A549 (cell line): ENCODE measurements around the gene POLR3C. TPM values are rescaled to one million over a fixed set of nuclear protein-coding genes. Genes with fewer than 3 reads are reported as not detected.

ENCODE experiments used
- ATAC-seq, 2 experiments: fragments of 200-7000 bp in 1 of 2; fragments of >200 bp in 1 of 2; cut with Nextera tagmentation in 1 of 2; cut with Tn5 transposase in 1 of 2; 3 replicates each; pipeline versions ENCODE4 v1.8.0 to v1.9.1; 2018 to 2020; ENCODE audit warnings: mild to moderate bottlenecking in 1 of 2, moderate library complexity in 1 of 2
- CTCF ChIA-PET: fragments of 300-600 bp; sonication (Branson Sonifier 250); formaldehyde crosslinking; extraction: SDS; loops from one replicate; lab custom pipeline; 2021; ENCODE audit warnings: antibody characterized with exemption, inconsistent platforms; lab: Yijun Ruan, JAX
- POLR2A ChIA-PET: fragments of 350-600 bp; formaldehyde crosslinking; extraction: SDS; loops from one replicate; lab custom pipeline; 2021; ENCODE audit warnings: antibody characterized with exemption, inconsistent platforms; lab: Yijun Ruan, JAX
- DNase-seq, 2 experiments: peaks; one replicate each; pipeline versions ENCODE4 v3.0.0 to v3.0.0-alpha.2; 2011 to 2016; ENCODE audit warnings: low read depth in 1 of 2, low spot score in 1 of 2
- FAIRE-seq: peaks from 2 replicates; lab custom pipeline; 2011; peaks lifted over from hg19 to GRCh38; lab: Jason Lieb, UNC
- H3K27ac ChIP-seq, 2 experiments: fragments of >200 bp; sonication (Bioruptor Twin); formaldehyde crosslinking; 3 replicates each; pipeline ENCODE4 v1.5.1; 2016 to 2017
- H3K4me1 ChIP-seq: fragments of >200 bp; sonication (Bioruptor Twin); formaldehyde crosslinking; 3 replicates; pipeline ENCODE4 v1.6.1; 2016
- H3K4me2 ChIP-seq: fragments of >200 bp; sonication (Bioruptor Twin); formaldehyde crosslinking; 3 replicates; pipeline ENCODE4 v1.6.1; 2016
- H3K4me3 ChIP-seq: fragments of >200 bp; sonication (Bioruptor Twin); formaldehyde crosslinking; 3 replicates; pipeline ENCODE4 v1.5.1; 2016
- H3K9me3 ChIP-seq: fragments of >200 bp; sonication (Bioruptor Twin); formaldehyde crosslinking; 3 replicates; pipeline ENCODE4 v1.6.1; 2016
- ATOH8 ChIP-seq: fragments of 250-450 bp; sonication (Bioruptor Pico); IDR thresholded peaks from 2 replicates; pipeline ENCODE4 v1.5.0; 2020; ENCODE audit warnings: low read depth, mild to moderate bottlenecking, moderate library complexity
- CBX8 ChIP-seq: fragments of 200-600 bp; sonication (generic); IDR thresholded peaks from 2 replicates; pipeline ENCODE4 v1.6.1; 2016
- EHMT2 ChIP-seq: fragments of 200-600 bp; sonication (generic); IDR thresholded peaks from 2 replicates; pipeline ENCODE4 v1.6.1; 2016; ENCODE audit warnings: antibody characterized with exemption, low read depth, mild to moderate bottlenecking, moderate library complexity
- FOSL2 ChIP-seq, 2 experiments: fragments of 450-650 bp in 1 of 2; fragments of >200 bp in 1 of 2; sonication (Bioruptor Twin) in 1 of 2; formaldehyde crosslinking; IDR thresholded peaks; 2 replicates each; pipeline versions ENCODE4 v1.5.0 to v1.6.1; 2016 to 2020; ENCODE audit warnings: mild to moderate bottlenecking in 1 of 2, moderate library complexity in 1 of 2
- GATA3 ChIP-seq: IDR thresholded peaks from 2 replicates; pipeline ENCODE4 v1.6.1; 2012; ENCODE audit warnings: borderline replicate concordance
- HES2 ChIP-seq: fragments of >200 bp; sonication (Bioruptor Twin); formaldehyde crosslinking; IDR thresholded peaks from 2 replicates; pipeline ENCODE4 v1.6.1; 2016
- HMGXB4 ChIP-seq: fragments of 250-450 bp; sonication (Bioruptor Pico); IDR thresholded peaks from 2 replicates; pipeline ENCODE4 v1.5.0; 2021; ENCODE audit warnings: mild to moderate bottlenecking, moderate library complexity, borderline replicate concordance
- HOXB13 ChIP-seq: fragments of 250-450 bp; sonication (Bioruptor Pico); IDR thresholded peaks from 2 replicates; pipeline ENCODE4 v1.5.0; 2020; ENCODE audit warnings: low read depth, mild to moderate bottlenecking, moderate library complexity
- JUN ChIP-seq, 2 experiments: fragments of >200 bp; sonication (Bioruptor Twin); formaldehyde crosslinking; IDR thresholded peaks; 2 replicates in 1 of 2; 3 replicates in 1 of 2; pipeline ENCODE4 v1.6.1; 2016 to 2017
- JUNB ChIP-seq: fragments of >200 bp; sonication (Bioruptor Twin); formaldehyde crosslinking; IDR thresholded peaks from 2 replicates; pipeline ENCODE4 v1.6.1; 2016
- KDM1A ChIP-seq: fragments of 200-600 bp; sonication (generic); IDR thresholded peaks from 2 replicates; pipeline ENCODE4 v1.6.1; 2016; ENCODE audit warnings: low read depth, mild to moderate bottlenecking
- KDM5A ChIP-seq: fragments of 200-600 bp; sonication (generic); IDR thresholded peaks from 2 replicates; pipeline ENCODE4 v1.6.1; 2016; ENCODE audit warnings: antibody characterized with exemption, mild to moderate bottlenecking
- MAX ChIP-seq: IDR thresholded peaks from 2 replicates; pipeline ENCODE4 v1.6.1; 2012
- ZC3H11A ChIP-seq: fragments of 450-650 bp; IDR thresholded peaks from 2 replicates; pipeline ENCODE4 v1.6.1; 2014; ENCODE audit warnings: antibody characterized with exemption, mild to moderate bottlenecking
- ZSCAN20 ChIP-seq: fragments of 250-450 bp; sonication (Bioruptor Pico); IDR thresholded peaks from 2 replicates; pipeline ENCODE4 v1.8.0; 2022; ENCODE audit warnings: mild to moderate bottlenecking, moderate library complexity
- WGBS: methylation state at CpG from one replicate; pipeline ENCODE4 v1.1.6; 2017; ENCODE audit errors: missing lambda C conversion rate; 5-methylcytosine and 5-hydroxymethylcytosine counted together
- polyA plus RNA-seq, 4 experiments: library from polyadenylated mRNA; depleted of rRNA in 3 of 4; stranded (reverse); fragments of >200 nt; fragmentation: RNase III in 1 of 4; extraction: RNeasy Plus Mini Kit Qiagen cat#74134 plus additional on column Dnase treatment in 1 of 4; gene quantifications; 2 replicates in 3 of 4; 3 replicates in 1 of 4; pipeline ENCODE4 v1.2.3, GENCODE V29; 2011 to 2017
- TF ChIP-seq, protein P1 (sequence below): fragments of 150-350 bp; IDR thresholded peaks from 2 replicates; pipeline ENCODE4 v1.6.1; 2014; ENCODE audit warnings: low read depth, mild to moderate bottlenecking, low read length
- TF ChIP-seq, protein P2 (sequence below): IDR thresholded peaks from 2 replicates; pipeline ENCODE4 v1.6.1; 2012; ENCODE audit warnings: low read depth, borderline replicate concordance

Gene POLR3C
- polyA plus RNA-seq, 2 of the 4 experiments (the other 2 are of a cell fraction) = 26.9 to 65.0 TPM

DNA sequence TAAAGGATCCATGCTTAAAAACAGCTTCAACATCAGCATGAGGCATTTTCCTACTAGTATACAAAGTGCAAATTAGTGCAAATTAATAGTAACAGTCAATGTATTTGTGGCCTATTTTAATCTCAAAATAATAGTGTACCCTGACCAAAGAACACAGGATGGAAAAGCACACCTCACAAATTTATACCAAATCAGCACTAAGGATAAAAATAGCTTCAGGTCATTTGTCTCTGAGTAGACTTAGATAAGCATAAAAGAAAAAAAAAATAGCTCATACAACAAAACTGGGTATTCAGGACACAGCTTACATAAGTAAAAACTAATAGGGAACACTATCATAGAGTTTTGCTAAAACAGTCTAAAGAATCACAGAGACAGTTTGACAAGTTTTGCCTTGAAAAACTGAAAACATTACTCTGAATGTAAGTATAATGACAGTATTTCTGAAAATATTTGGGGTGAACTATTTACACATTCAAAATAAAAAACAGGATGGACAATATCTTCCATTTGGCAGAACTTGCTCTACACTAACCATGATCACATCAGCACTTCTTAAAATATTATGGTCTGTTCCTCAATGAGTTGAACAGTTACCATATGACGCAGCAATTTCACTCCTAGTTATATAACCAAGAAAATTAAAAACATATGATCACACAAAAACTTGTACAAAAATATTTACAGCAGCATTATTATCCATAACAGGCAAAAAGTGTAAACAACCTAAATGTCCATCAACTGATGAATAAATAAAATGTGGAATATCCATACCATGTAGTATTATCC lies 46.4 kb upstream of the POLR3C start:
- no peak for FAIRE-seq
- Histone ChIP-seq H3K4me3 (no peak overlapping the region), H3K9me3 (no peaks in the 10 kb centered on the region), H3K27ac (peak overlapping the region in 1 of 2 experiments; percentile 36; a peak in 3 of 6 replicates), H3K4me2 (peak overlapping the region; percentile 68; the same call in 2 of the 3 replicates), H3K4me1 (peaks cover 49% of the 10 kb centered on the region)
- ChIA-PET CTCF (interaction anchor here (0.9 kb wide), 1 partner anchor 68 kb away, joined by 3 read pairs; the partner anchor contains the start of gene NUDT17), POLR2A (no interaction called here)
- 90% methylated on average over 1 of the region's 1 CpG for WGBS
- TF ChIP-seq GATA3 (no peak), ZC3H11A (no peak), CBX8 (no peak), FOSL2 (IDR thresholded peaks at IDR 0.05) (no peak), FOSL2 (CRISPR knock-in tag; IDR thresholded peaks at IDR 0.05) (no peak), EHMT2 (no peak)
- DNase-seq = no peak
- no peak for ATAC-seq

GRCh38 chr1:145778146-145778540 lies 45.9 kb upstream of the POLR3C start:
- H3K4me1 ChIP-seq = peaks cover 55% of the 10 kb centered on the region
- ChIA-PET CTCF (interaction anchor here (0.9 to 1.5 kb wide), 2 partner anchors 67 to 68 kb away, joined by 3 to 7 read pairs; partner anchors contain the start of gene NUDT17), POLR2A (no interaction called here)
- H3K27ac ChIP-seq = peak overlapping the region; percentile 36 to 68; a peak in 4 of 6 replicates
- ATAC-seq (no peak), DNase-seq (no peak), FAIRE-seq (no peak)
- TF ChIP-seq HOXB13 (CRISPR knock-in tag) = no peak
- TF ChIP-seq ZSCAN20 (CRISPR knock-in tag) = no peak
- no peak for TF ChIP-seq HES2
- TF ChIP-seq HMGXB4 = no peak
- no peak for TF ChIP-seq JUN (IDR thresholded peaks at IDR 0.05)
- TF ChIP-seq, protein P1, sequence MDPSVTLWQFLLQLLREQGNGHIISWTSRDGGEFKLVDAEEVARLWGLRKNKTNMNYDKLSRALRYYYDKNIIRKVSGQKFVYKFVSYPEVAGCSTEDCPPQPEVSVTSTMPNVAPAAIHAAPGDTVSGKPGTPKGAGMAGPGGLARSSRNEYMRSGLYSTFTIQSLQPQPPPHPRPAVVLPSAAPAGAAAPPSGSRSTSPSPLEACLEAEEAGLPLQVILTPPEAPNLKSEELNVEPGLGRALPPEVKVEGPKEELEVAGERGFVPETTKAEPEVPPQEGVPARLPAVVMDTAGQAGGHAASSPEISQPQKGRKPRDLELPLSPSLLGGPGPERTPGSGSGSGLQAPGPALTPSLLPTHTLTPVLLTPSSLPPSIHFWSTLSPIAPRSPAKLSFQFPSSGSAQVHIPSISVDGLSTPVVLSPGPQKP = no peak
- no peak for TF ChIP-seq KDM1A
- no peak for TF ChIP-seq JUNB
- TF ChIP-seq GATA3 = no peak
- no peak for TF ChIP-seq KDM5A
- no peak for TF ChIP-seq ATOH8 (CRISPR knock-in tag)
- TF ChIP-seq, protein P2, sequence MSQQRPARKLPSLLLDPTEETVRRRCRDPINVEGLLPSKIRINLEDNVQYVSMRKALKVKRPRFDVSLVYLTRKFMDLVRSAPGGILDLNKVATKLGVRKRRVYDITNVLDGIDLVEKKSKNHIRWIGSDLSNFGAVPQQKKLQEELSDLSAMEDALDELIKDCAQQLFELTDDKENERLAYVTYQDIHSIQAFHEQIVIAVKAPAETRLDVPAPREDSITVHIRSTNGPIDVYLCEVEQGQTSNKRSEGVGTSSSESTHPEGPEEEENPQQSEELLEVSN = no peak
- TF ChIP-seq MAX = no peak
- WGBS = 47% methylated on average over 1 of the region's 1 CpG
- no peak overlapping the region for H3K4me3 ChIP-seq
- H3K4me2 ChIP-seq = peak overlapping the region; percentile 68
- no peaks in the 10 kb centered on the region for H3K9me3 ChIP-seq
